GM19438 (cell line): ENCODE data around the gene OR4N5.
"Not testable (repeated sequence)": the region's sequence is repeated elsewhere in the genome, so short reads cannot be mapped to it uniquely, and the experiment has no call there.

Source experiments
- ATAC-seq: cut with Tn5 transposase; IDR thresholded peaks from one replicate; pipeline ENCODE4 v1.9.1; 2021; ENCODE audit warnings: low read depth; ENCODE audit not compliant: unreplicated experiment

Gene OR4N5

GRCh38 chr14:20138520-20138919 lies at the start of gene OR4N5:
Gene OR4N5, plus strand, starts transcription at chr14:20138820. Its CDS starts 4,916 bp downstream, at chr14:20143736.
- ATAC-seq = no peak

GRCh38 chr14:20092050-20092449 lies 46.6 kb upstream of the OR4N5 start:
- ATAC-seq = no peak

GRCh38 chr14:20093442-20093841 lies 45.2 kb upstream of the OR4N5 start:
- no peak for ATAC-seq

- not testable (repeated sequence) for ATAC-seq
Measured at GRCh38 chr14:20098926-20099770, 39.5 kb upstream of the OR4N5 start.

GRCh38 chr14:20110438-20110837 lies 28.2 kb upstream of the OR4N5 start, which contains the start of gene OR4K17:
Gene OR4K17, plus strand, starts transcription at chr14:20110739. Its CDS starts 6,761 bp downstream, at chr14:20117500.
- no peak for ATAC-seq

- no peak for ATAC-seq
Measured at GRCh38 chr14:20112321-20112720, 26.3 kb upstream of the OR4N5 start.

- ATAC-seq = no peak
Measured at GRCh38 chr14:20116748-20117147, 21.9 kb upstream of the OR4N5 start.

- ATAC-seq = no peak
Measured at GRCh38 chr14:20118795-20119194, 19.8 kb upstream of the OR4N5 start.

GRCh38 chr14:20143911-20144310 lies 5.3 kb downstream of the OR4N5 start:
- no peak for ATAC-seq

- ATAC-seq = no peak
Measured at GRCh38 chr14:20144820-20145219, 6.2 kb downstream of the OR4N5 start.

- ATAC-seq = no peak
Measured at GRCh38 chr14:20164462-20164861, 25.8 kb downstream of the OR4N5 start.

GRCh38 chr14:20167091-20167490 lies 28.5 kb downstream of the OR4N5 start:
- ATAC-seq = no peak

- not testable (repeated sequence) for ATAC-seq
Measured at GRCh38 chr14:20169852-20170251, 31.2 kb downstream of the OR4N5 start.

- ATAC-seq = not testable (repeated sequence)
Measured at GRCh38 chr14:20174205-20174604, 35.6 kb downstream of the OR4N5 start.

- ATAC-seq = no peak
Measured at GRCh38 chr14:20176330-20176729, 37.7 kb downstream of the OR4N5 start.

- ATAC-seq = no peak
Measured at GRCh38 chr14:20177433-20177974, 38.9 kb downstream of the OR4N5 start.

- no peak for ATAC-seq
Measured at GRCh38 chr14:20179218-20179617, 40.6 kb downstream of the OR4N5 start.

- ATAC-seq = no peak
Measured at GRCh38 chr14:20179880-20180279, 41.3 kb downstream of the OR4N5 start.

- ATAC-seq = no peak
Measured at GRCh38 chr14:20180486-20180885, 41.9 kb downstream of the OR4N5 start.

GRCh38 chr14:20184181-20184580 lies 45.6 kb downstream of the OR4N5 start:
- ATAC-seq = no peak

- no peak for ATAC-seq
Measured at GRCh38 chr14:20190596-20190995, 52.0 kb downstream of the OR4N5 start, which contains the start of gene OR11G2. Gene OR11G2, plus strand, starts transcription at chr14:20190896. Its CDS starts 6,542 bp downstream, at chr14:20197438.

GRCh38 chr14:20191396-20191795 lies 52.8 kb downstream of the OR4N5 start:
- ATAC-seq = no peak
